IMR-90 (cell line): ENCODE measurements around the gene RPL14. TPM values are rescaled to one million over a fixed set of nuclear protein-coding genes. Genes with fewer than 3 reads are reported as not detected.

ENCODE experiments used
- ATAC-seq: fragments of 200-7000 bp; cut with Tn5 transposase; 2 replicates; pipeline ENCODE4 v1.9.1; 2020; ENCODE audit warnings: low read depth, mild to moderate bottlenecking, moderate library complexity
- BruUV-seq: library from RNA; stranded (reverse); fragments of 400-500 nt; replicated peaks from 2 replicates; lab custom pipeline; 2021; lab: Mats Ljungman, UMichigan
- CTCF ChIA-PET: fragments of 300-600 bp; formaldehyde crosslinking; extraction: SDS; loops from one replicate; lab custom pipeline; 2021; ENCODE audit warnings: antibody characterized with exemption; lab: Yijun Ruan, JAX
- POLR2A ChIA-PET: fragments of 300-600 bp; sonication (Branson Sonifier 250); formaldehyde crosslinking; loops from one replicate; lab custom pipeline; 2022; ENCODE audit warnings: antibody characterized with exemption; ENCODE audit not compliant: unreplicated experiment; lab: Charles Lee
- DNase-seq: peaks from one replicate; pipeline ENCODE4 v3.0.0; 2013
- H2AFZ ChIP-seq: replicated peaks from 2 replicates; pipeline ENCODE3; 2013; ENCODE audit warnings: low read length, mild to moderate bottlenecking; ENCODE audit not compliant: poor library complexity
- H2AK5ac ChIP-seq: 2 replicates; pipeline ENCODE4 v1.6.1; 2013; ENCODE audit warnings: low read depth, low read length, inconsistent platforms
- H2AK9ac ChIP-seq: replicated peaks from 2 replicates; pipeline ENCODE3; 2013; ENCODE audit warnings: mild to moderate bottlenecking, low read depth, low read length, moderate library complexity; ENCODE audit not compliant: poor library complexity
- H2BK120ac ChIP-seq: 2 replicates; pipeline ENCODE4 v1.6.1; 2013; ENCODE audit warnings: low read depth, low read length, inconsistent platforms
- H2BK15ac ChIP-seq: 3 replicates; pipeline ENCODE4 v1.6.1; 2013; ENCODE audit warnings: low read depth, low read length, inconsistent platforms
- H2BK20ac ChIP-seq: 2 replicates; pipeline ENCODE4 v1.6.1; 2013; ENCODE audit warnings: low read depth, mild to moderate bottlenecking, inconsistent platforms, low read length, moderate library complexity
- H2BK5ac ChIP-seq: 2 replicates; pipeline ENCODE4 v1.6.1; 2013; ENCODE audit warnings: mild to moderate bottlenecking, low read depth, low read length, inconsistent platforms; ENCODE audit not compliant: poor library complexity, severe bottlenecking
- H3K14ac ChIP-seq: replicated peaks from 2 replicates; pipeline ENCODE4 v1.6.1; 2013; ENCODE audit warnings: low read depth, low read length, inconsistent platforms
- H3K18ac ChIP-seq: 2 replicates; pipeline ENCODE4 v1.6.1; 2013; ENCODE audit warnings: low read depth, low read length, control low read depth
- H3K23ac ChIP-seq: 2 replicates; pipeline ENCODE4 v1.6.1; 2013; ENCODE audit warnings: low read depth, low read length, inconsistent platforms
- H3K27ac ChIP-seq: 2 replicates; pipeline ENCODE4 v1.5.1; 2013; ENCODE audit warnings: mild to moderate bottlenecking, control low read depth, low read length; ENCODE audit not compliant: insufficient read depth
- H3K27me3 ChIP-seq: 2 replicates; pipeline ENCODE4 v1.6.1; 2013; ENCODE audit warnings: low read length; ENCODE audit not compliant: control insufficient read depth, insufficient read depth
- H3K36me3 ChIP-seq: 2 replicates; pipeline ENCODE4 v1.6.1; 2013; ENCODE audit warnings: low read length, mixed read lengths; ENCODE audit not compliant: control insufficient read depth, insufficient read depth
- H3K4ac ChIP-seq: 2 replicates; pipeline ENCODE4 v1.6.1; 2013; ENCODE audit warnings: low read depth, low read length, inconsistent platforms
- H3K4me1 ChIP-seq: 2 replicates; pipeline ENCODE4 v1.6.1; 2013; ENCODE audit warnings: low read length, mixed read lengths; ENCODE audit not compliant: control insufficient read depth, insufficient read depth
- H3K4me2 ChIP-seq: 2 replicates; pipeline ENCODE4 v1.6.1; 2013; ENCODE audit warnings: low read depth, mild to moderate bottlenecking, control low read depth, low read length, moderate library complexity
- H3K4me3 ChIP-seq: 2 replicates; pipeline ENCODE4 v1.5.1; 2013; ENCODE audit warnings: low read depth, mild to moderate bottlenecking, control low read depth, low read length, moderate library complexity; ENCODE audit not compliant: insufficient read depth
- H3K56ac ChIP-seq: 2 replicates; pipeline ENCODE4 v1.6.1; 2013; ENCODE audit warnings: low read length, inconsistent platforms; ENCODE audit not compliant: insufficient read depth; ENCODE audit errors: extremely low read depth
- H3K79me1 ChIP-seq, 2 experiments: 2 replicates each; pipeline ENCODE4 v1.6.1; 2013; ENCODE audit warnings: low read length in 2 of 2, inconsistent platforms in 1 of 2, low read depth in 1 of 2
- H3K9ac ChIP-seq: 2 replicates; pipeline ENCODE4 v1.6.1; 2013; ENCODE audit warnings: low read depth, low read length, control low read depth
- H3K9me1 ChIP-seq: 2 replicates; pipeline ENCODE4 v1.6.1; 2013; ENCODE audit warnings: low read length, inconsistent platforms; ENCODE audit not compliant: insufficient read depth
- H3K9me3 ChIP-seq: 2 replicates; pipeline ENCODE4 v1.6.1; 2013; ENCODE audit warnings: low read length; ENCODE audit not compliant: control insufficient read depth, insufficient read depth
- H4K20me1 ChIP-seq: 2 replicates; pipeline ENCODE4 v1.6.1; 2013; ENCODE audit warnings: low read length, inconsistent platforms; ENCODE audit not compliant: insufficient read depth
- H4K5ac ChIP-seq: 2 replicates; pipeline ENCODE4 v1.6.1; 2013; ENCODE audit warnings: mild to moderate bottlenecking, low read depth, low read length, control low read depth
- H4K8ac ChIP-seq, 2 experiments: 2 replicates each; pipeline ENCODE4 v1.6.1; 2013; ENCODE audit warnings: low read depth in 2 of 2, low read length in 2 of 2, control low read depth in 1 of 2, inconsistent platforms in 1 of 2
- H4K91ac ChIP-seq: 2 replicates; pipeline ENCODE4 v1.6.1; 2013; ENCODE audit warnings: low read depth, low read length, inconsistent platforms; ENCODE audit not compliant: insufficient read depth
- CEBPB ChIP-seq: IDR thresholded peaks from 2 replicates; pipeline ENCODE4 v1.6.1; 2012; ENCODE audit warnings: low read depth, low read length, improper control_type of control experiment
- FOS ChIP-seq: fragments of 150-350 bp; IDR thresholded peaks from 2 replicates; pipeline ENCODE4 v1.6.1; 2016; ENCODE audit warnings: low read depth, low read length
- MAFK ChIP-seq: IDR thresholded peaks from 2 replicates; pipeline ENCODE4 v1.6.1; 2012; ENCODE audit warnings: low read depth, low read length, improper control_type of control experiment
- MAZ ChIP-seq: IDR thresholded peaks from 2 replicates; pipeline ENCODE4 v1.6.1; 2012; ENCODE audit warnings: low read depth, mild to moderate bottlenecking, low read length, improper control_type of control experiment, moderate library complexity, borderline replicate concordance
- POLR2A ChIP-seq: IDR thresholded peaks from 2 replicates; pipeline ENCODE4 v1.6.1; 2012; ENCODE audit warnings: mild to moderate bottlenecking, low read depth, low read length
- RAD21 ChIP-seq: IDR thresholded peaks from 2 replicates; pipeline ENCODE4 v1.6.1; 2012; ENCODE audit warnings: low read length, improper control_type of control experiment
- SMC3 ChIP-seq: fragments of 150-350 bp; IDR thresholded peaks from 2 replicates; pipeline ENCODE4 v1.6.1; 2016; ENCODE audit warnings: low read depth, mild to moderate bottlenecking, antibody characterized with exemption, low read length, moderate library complexity
- WGBS, 2 experiments: methylation state at CpG; one replicate each; pipeline versions ENCODE4 v1.1.5 to v1.1.7; 2013; ENCODE audit warnings: missing lambda C conversion rate in 2 of 2; ENCODE audit not compliant: insufficient read length in 1 of 2; ENCODE audit errors: extremely low coverage in 2 of 2; 5-methylcytosine and 5-hydroxymethylcytosine counted together
- dilution Hi-C: fragments of 300-500 bp; cut with HindIII; formaldehyde crosslinking; loops from one replicate; pipeline ENCODE4 v1.14.3; 2018; ENCODE audit warnings: low sequenced_read_pairs; ENCODE audit not compliant: unreplicated experiment
- in situ Hi-C: fragments of 300-500 bp; cut with MboI; formaldehyde crosslinking; loops from 3 replicates; pipeline ENCODE4 v1.14.3; 2019; ENCODE audit warnings: low sequenced_read_pairs, inconsistent platforms, mixed read lengths
- intact Hi-C: fragments of 100-400 bp; cut with micrococcal nuclease; formaldehyde crosslinking; loops from 2 replicates; pipeline ENCODE4 v1.10.0; 2022
- microRNA-seq, 2 experiments: library from miRNA; stranded (forward) in 1 of 2; unstranded in 1 of 2; fragments of 10-50 nt in 1 of 2; fragments of <30 nt in 1 of 2; gene quantifications in 1 of 2; microRNA quantifications in 1 of 2; one replicate each; pipeline versions ENCODE3 to v1.1.0; 2013 to 2020; ENCODE audit not compliant: insufficient read depth in 1 of 2, insufficient read length in 1 of 2, unreplicated experiment in 1 of 2
- polyA plus RNA-seq, 3 experiments: library from polyadenylated mRNA; depleted of rRNA; stranded (reverse); fragments of >200 nt; gene quantifications; 2 replicates each; pipeline ENCODE4 v1.2.3, GENCODE V29; 2012; ENCODE audit warnings: low replicate concordance in 1 of 3
- small RNA-seq, 5 experiments: library from RNA; depleted of rRNA; stranded (forward); fragments of <200 nt; gene quantifications; one replicate each; pipeline ENCODE3, GENCODE V24; 2012
- total RNA-seq: library from RNA; depleted of rRNA; stranded (reverse); fragments of >200 nt; gene quantifications from 2 replicates; pipeline ENCODE4 v1.2.3, GENCODE V29; 2012; rRNA removed
- TF ChIP-seq, protein P1 (sequence below): fragments of 150-350 bp; IDR thresholded peaks from 2 replicates; pipeline ENCODE4 v1.6.1; 2017; ENCODE audit warnings: mild to moderate bottlenecking, antibody characterized with exemption, low read length, low read depth
- TF ChIP-seq, protein P2 (sequence below): conservative IDR thresholded peaks from 2 replicates; pipeline ENCODE4 v1.5.1; 2012; ENCODE audit warnings: mild to moderate bottlenecking, low read depth, low read length, improper control_type of control experiment

The RPL14 gene
- total and polyA plus RNA-seq, 2 of the 4 experiments (the other 2 are of a cell fraction): 142 to 492 TPM

DNA sequence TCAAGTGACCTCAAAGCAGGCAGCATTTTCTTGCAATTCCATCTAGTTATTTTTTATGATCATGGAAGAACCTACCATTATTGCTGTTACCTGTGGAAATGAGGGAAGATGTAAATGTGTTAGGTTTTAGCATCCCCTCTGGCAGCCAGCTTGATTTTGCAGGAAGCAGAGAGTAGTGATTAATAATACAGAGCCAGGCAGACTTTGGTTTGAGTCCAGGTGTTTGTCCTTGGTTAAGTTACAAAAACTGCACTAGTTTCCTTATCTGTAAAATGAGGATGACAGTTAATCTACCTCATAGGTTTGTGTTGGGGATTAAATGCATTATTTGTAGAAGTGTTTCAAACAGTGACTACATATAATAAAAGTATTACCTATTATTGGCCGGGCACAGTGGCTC, 60.9 kb downstream of the RPL14 start:
- H3K27me3 ChIP-seq: no peaks in the 10 kb centered on the region
- ATAC-seq (no peak), DNase-seq (no peak)
- no peak overlapping the region for H3K27ac ChIP-seq
- no peak overlapping the region for H2BK20ac ChIP-seq
- H3K14ac ChIP-seq: no peak overlapping the region
- BruUV-seq: no TSS peak
- no peak overlapping the region for H2BK5ac ChIP-seq
- no peaks in the 10 kb centered on the region for H3K9me1 ChIP-seq
- CTCF ChIA-PET: no interaction called here
- no peak for TF ChIP-seq RAD21
- no peak for TF ChIP-seq FOS
- no peak for TF ChIP-seq SMC3
- no peak for TF ChIP-seq MAZ
- TF ChIP-seq MAFK: no peak
- TF ChIP-seq, protein P1, sequence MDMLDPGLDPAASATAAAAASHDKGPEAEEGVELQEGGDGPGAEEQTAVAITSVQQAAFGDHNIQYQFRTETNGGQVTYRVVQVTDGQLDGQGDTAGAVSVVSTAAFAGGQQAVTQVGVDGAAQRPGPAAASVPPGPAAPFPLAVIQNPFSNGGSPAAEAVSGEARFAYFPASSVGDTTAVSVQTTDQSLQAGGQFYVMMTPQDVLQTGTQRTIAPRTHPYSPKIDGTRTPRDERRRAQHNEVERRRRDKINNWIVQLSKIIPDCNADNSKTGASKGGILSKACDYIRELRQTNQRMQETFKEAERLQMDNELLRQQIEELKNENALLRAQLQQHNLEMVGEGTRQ: no peak
- no peak for TF ChIP-seq POLR2A
- TF ChIP-seq CEBPB: no peak
- TF ChIP-seq, protein P2, sequence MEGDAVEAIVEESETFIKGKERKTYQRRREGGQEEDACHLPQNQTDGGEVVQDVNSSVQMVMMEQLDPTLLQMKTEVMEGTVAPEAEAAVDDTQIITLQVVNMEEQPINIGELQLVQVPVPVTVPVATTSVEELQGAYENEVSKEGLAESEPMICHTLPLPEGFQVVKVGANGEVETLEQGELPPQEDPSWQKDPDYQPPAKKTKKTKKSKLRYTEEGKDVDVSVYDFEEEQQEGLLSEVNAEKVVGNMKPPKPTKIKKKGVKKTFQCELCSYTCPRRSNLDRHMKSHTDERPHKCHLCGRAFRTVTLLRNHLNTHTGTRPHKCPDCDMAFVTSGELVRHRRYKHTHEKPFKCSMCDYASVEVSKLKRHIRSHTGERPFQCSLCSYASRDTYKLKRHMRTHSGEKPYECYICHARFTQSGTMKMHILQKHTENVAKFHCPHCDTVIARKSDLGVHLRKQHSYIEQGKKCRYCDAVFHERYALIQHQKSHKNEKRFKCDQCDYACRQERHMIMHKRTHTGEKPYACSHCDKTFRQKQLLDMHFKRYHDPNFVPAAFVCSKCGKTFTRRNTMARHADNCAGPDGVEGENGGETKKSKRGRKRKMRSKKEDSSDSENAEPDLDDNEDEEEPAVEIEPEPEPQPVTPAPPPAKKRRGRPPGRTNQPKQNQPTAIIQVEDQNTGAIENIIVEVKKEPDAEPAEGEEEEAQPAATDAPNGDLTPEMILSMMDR: no peak
- no peak overlapping the region for H2AK5ac ChIP-seq
- no peak overlapping the region for H3K18ac ChIP-seq
- H4K20me1 ChIP-seq: no peaks in the 10 kb centered on the region
- no CpG with 5 or more reads among the region's 1 CpG for WGBS, 2 experiments
- H2BK120ac ChIP-seq: no peak overlapping the region
- H3K23ac ChIP-seq: no peak overlapping the region
- H3K9ac ChIP-seq: no peak overlapping the region
- POLR2A ChIA-PET: no interaction called here
- in situ Hi-C loops: no loop called here
- no peak overlapping the region for H3K4me2 ChIP-seq
- H4K91ac ChIP-seq: no peak overlapping the region
- H4K8ac ChIP-seq: no peak overlapping the region
- no peak overlapping the region for H2AK9ac ChIP-seq
- H3K9me3 ChIP-seq: no peaks in the 10 kb centered on the region
- H3K4me1 ChIP-seq: 0 out of 2 replicates have a peak, but pooled peaks cover 2% of the 10 kb centered on the region
- no peak overlapping the region for H2BK15ac ChIP-seq
- H4K5ac ChIP-seq: no peak overlapping the region
- no peak overlapping the region for H3K4me3 ChIP-seq
- intact Hi-C loops: no loop called here
- H3K4ac ChIP-seq: no peak overlapping the region
- dilution Hi-C loops: no loop called here
- H3K56ac ChIP-seq: no peak overlapping the region
- no peaks in the 10 kb centered on the region for H3K36me3 ChIP-seq
- no peak overlapping the region for H2AFZ ChIP-seq
- no peaks in the 10 kb centered on the region for H3K79me1 ChIP-seq

Small RNAs within 50 kb of the gene (microRNA-seq; reads per million reads assigned to microRNA genes)
- not detected for gene RNU5B-2P (ENCODE audit: insufficient read depth, insufficient read length)

Small RNAs within 50 kb of the gene (small RNA-seq; reads per million reads assigned to genes)
- 0 to 5.4 (median 0) reads per million in 5 experiments for gene RNU5B-2P

Other genes starting within 250 kb of the RPL14 start
- 11.3 and 14.2 TPM in 2 replicates for gene EIF1B, start 147.6 kb upstream of the RPL14 start, total RNA-seq
- gene EIF1B, start 147.6 kb upstream of the RPL14 start, polyA plus RNA-seq (2012; rRNA removed): 20.9 and 25.9 TPM in 2 replicates
- gene ENTPD3, start 70.2 kb upstream of the RPL14 start, total RNA-seq: not detected in 2 replicates
- gene ENTPD3, start 70.2 kb upstream of the RPL14 start, polyA plus RNA-seq (2012; rRNA removed): not detected in 2 replicates
- gene ZNF619, start 19.8 kb downstream of the RPL14 start, total RNA-seq: 4.2 and 4.8 TPM in 2 replicates
- 1.9 and 2.0 TPM in 2 replicates for gene ZNF619, start 19.8 kb downstream of the RPL14 start, polyA plus RNA-seq (2012; rRNA removed)
- gene ZNF620, start 48.7 kb downstream of the RPL14 start, total RNA-seq: 0.72 and 0.83 TPM in 2 replicates
- 0.22 and 0.48 TPM in 2 replicates for gene ZNF620, start 48.7 kb downstream of the RPL14 start, polyA plus RNA-seq (2012; rRNA removed)
- gene ZNF621, start 67.6 kb downstream of the RPL14 start, total RNA-seq: 7.3 and 9.4 TPM in 2 replicates
- gene ZNF621, start 67.6 kb downstream of the RPL14 start, polyA plus RNA-seq (2012; rRNA removed): 6.8 and 8.3 TPM in 2 replicates